Large intestine (tissue), 3 donors: Measurements from ENCODE around the gene KRT84. TPM values are rescaled to one million over a fixed set of nuclear protein-coding genes. Genes with fewer than 3 reads are reported as not detected.

ENCODE experiments used
- DNase-seq, 2 donors: peaks; one replicate each; pipeline versions ENCODE4 v3.0.0 to v3.0.0-alpha.2; 2013
- H3K27ac ChIP-seq: one replicate; pipeline ENCODE4 v1.5.1; 2013; ENCODE audit warnings: low read length
- H3K27me3 ChIP-seq: 2 replicates; pipeline ENCODE4 v1.6.1; 2013; ENCODE audit warnings: low read length; ENCODE audit not compliant: control insufficient read depth, insufficient read depth
- H3K36me3 ChIP-seq: 2 replicates; pipeline ENCODE4 v1.6.1; 2013; ENCODE audit warnings: low read length; ENCODE audit not compliant: control insufficient read depth, insufficient read depth
- H3K4me1 ChIP-seq: one replicate; pipeline ENCODE4 v1.6.1; 2013; ENCODE audit warnings: low read length; ENCODE audit not compliant: control insufficient read depth, insufficient read depth
- H3K4me3 ChIP-seq: one replicate; pipeline ENCODE4 v1.5.1; 2013; ENCODE audit warnings: low read length
- H3K9me3 ChIP-seq: one replicate; pipeline ENCODE4 v1.6.1; 2013; ENCODE audit warnings: mild to moderate bottlenecking, low read depth, low read length, moderate library complexity; ENCODE audit not compliant: control insufficient read depth
- WGBS: methylation state at CpG from one replicate; pipeline ENCODE4 v1.1.5; 2013; ENCODE audit warnings: low lambda C conversion rate; ENCODE audit not compliant: insufficient coverage; 5-methylcytosine and 5-hydroxymethylcytosine counted together
- polyA plus RNA-seq: library from polyadenylated mRNA; unstranded; fragments of 120-200 nt; gene quantifications from one replicate; pipeline ENCODE4 v1.2.1, GENCODE V29; 2013

KRT84 gene
- polyA plus RNA-seq, 1 donor: not detected

DNA sequence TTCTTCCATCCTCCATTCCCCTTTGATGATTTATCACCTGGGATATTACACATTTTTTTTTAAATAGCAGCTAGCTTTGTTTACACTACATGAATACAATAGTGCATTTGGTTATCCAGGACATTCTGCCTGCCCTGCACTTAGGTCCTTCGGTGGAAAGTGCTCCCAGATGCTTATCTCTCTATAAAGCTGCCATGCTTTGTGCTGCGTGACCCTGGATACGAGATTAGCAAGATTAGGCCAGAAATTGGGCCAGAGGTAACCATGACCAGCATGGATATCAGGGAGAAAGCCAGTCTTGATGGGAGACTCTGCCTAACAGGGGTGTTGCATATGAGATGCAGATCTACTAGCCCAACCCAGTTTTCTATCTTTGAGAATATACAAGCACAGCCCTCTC lies 52.1 kb downstream of the KRT84 start:
- H3K9me3 ChIP-seq: peaks cover 8% of the 10 kb centered on the region
- no peak overlapping the region for H3K4me3 ChIP-seq
- H3K27me3 ChIP-seq: peaks cover 7% of the 10 kb centered on the region
- no peaks in the 10 kb centered on the region for H3K4me1 ChIP-seq
- DNase-seq: no peak
- H3K36me3 ChIP-seq: no peaks in the 10 kb centered on the region
- WGBS: no CpG with 5 or more reads among the region's 3 CpGs
- H3K27ac ChIP-seq: no peak overlapping the region

GRCh38 chr12:52332381-52332780 lies 53.1 kb downstream of the KRT84 start:
- no peaks in the 10 kb centered on the region for H3K36me3 ChIP-seq
- H3K4me3 ChIP-seq: no peak overlapping the region

GRCh38 chr12:52331833-52332232 lies 53.6 kb downstream of the KRT84 start:
- peaks cover 8% of the 10 kb centered on the region for H3K9me3 ChIP-seq
- H3K4me3 ChIP-seq: no peak overlapping the region
- no CpG with 5 or more reads among the region's 3 CpGs for whole genome bisulfite sequencing
- no peak overlapping the region for H3K27ac ChIP-seq
- no peaks in the 10 kb centered on the region for H3K4me1 ChIP-seq
- no peaks in the 10 kb centered on the region for H3K36me3 ChIP-seq
- H3K27me3 ChIP-seq: peaks cover 4% of the 10 kb centered on the region
- DNase-seq: no peak

More at GRCh38 chr12:52332381-52332780, 53.1 kb downstream of the KRT84 start:
- no peaks in the 10 kb centered on the region for H3K4me1 ChIP-seq
- H3K9me3 ChIP-seq: peaks cover 8% of the 10 kb centered on the region
- WGBS: no CpG with 5 or more reads among the region's 1 CpG
- H3K27me3 ChIP-seq: peaks cover 4% of the 10 kb centered on the region
- H3K27ac ChIP-seq: no peak overlapping the region
- DNase-seq: no peak

DNA sequence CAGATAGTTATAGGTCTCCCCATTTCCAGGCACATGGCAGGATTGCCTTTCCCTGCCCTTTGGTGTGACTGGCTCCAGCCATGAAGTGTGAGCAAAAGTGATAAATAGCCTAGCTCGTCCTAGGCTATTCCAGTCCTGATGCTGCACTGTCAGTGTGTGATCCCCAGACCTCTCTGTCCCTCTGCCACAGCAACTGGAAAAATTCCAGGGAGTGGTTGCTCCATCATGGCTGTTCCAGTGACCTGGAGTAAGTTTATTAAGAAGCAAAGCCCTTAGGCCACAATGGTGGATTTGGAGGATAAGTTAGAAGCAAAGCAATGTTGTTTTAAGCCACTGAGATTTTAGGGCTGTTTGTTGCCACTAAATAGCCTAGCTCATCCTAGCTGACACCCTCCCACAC lies 54.4 kb downstream of the KRT84 start:
- Histone ChIP-seq H3K27ac (no peak overlapping the region), H3K36me3 (no peaks in the 10 kb centered on the region), H3K27me3 (peaks cover 4% of the 10 kb centered on the region), H3K9me3 (peaks cover 7% of the 10 kb centered on the region), H3K4me1 (no peaks in the 10 kb centered on the region), H3K4me3 (no peak overlapping the region)
- DNase-seq: no peak
- WGBS: no CpG with 5 or more reads among the region's 1 CpG

DNA sequence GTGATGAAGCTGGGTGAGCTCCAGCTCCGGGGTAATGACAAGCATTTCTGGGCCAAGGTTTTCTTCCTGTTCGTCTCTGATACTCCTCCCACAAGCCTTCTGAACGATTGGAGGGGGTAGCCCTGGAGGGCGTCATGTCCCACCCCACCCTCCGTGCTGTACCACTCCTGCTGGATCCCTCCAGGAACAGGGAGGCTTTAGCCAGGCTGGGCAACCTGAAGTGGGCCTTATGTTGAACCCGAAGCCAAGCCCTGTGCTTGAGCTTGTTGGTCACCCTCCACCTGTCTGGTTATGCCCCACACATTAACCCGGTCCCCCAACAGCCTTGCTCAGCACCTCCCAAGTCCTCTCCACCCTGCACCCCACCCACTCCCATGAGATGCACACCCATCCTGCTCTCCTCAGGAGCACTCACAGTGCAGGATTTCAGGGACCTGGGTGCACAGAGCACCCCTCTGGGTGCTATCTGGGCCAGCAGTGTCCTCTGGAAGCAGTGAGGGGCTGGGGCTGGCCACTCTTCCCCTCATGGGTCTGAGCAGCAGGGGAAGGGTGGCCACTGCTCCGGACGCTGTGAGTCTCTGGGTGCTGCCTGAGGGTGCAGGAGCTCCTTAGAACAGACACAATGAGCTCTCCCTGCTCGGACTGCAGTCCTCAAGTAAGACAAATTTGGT lies 57.5 kb downstream of the KRT84 start:
- Histone ChIP-seq H3K36me3 (no peaks in the 10 kb centered on the region), H3K27me3 (peaks cover 19% of the 10 kb centered on the region), H3K9me3 (no peaks in the 10 kb centered on the region), H3K4me3 (no peak overlapping the region), H3K4me1 (no peaks in the 10 kb centered on the region), H3K27ac (no peak overlapping the region)
- WGBS: no CpG with 5 or more reads among the region's 10 CpGs
- DNase-seq: no peak

Other genes with a start within 250 kb of the KRT84 start
- gene KRT80, start 193.6 kb downstream of the KRT84 start, polyA plus RNA-seq: 0.45 TPM
- 8.6 TPM for gene KRT7, start 152.4 kb downstream of the KRT84 start, polyA plus RNA-seq
- gene KRT86, start 111.0 kb downstream of the KRT84 start, polyA plus RNA-seq: 0.97 TPM
- gene KRT81, start 94.1 kb downstream of the KRT84 start, polyA plus RNA-seq: 0.72 TPM
- 0.03 TPM for gene KRT83, start 64.3 kb downstream of the KRT84 start, polyA plus RNA-seq
- gene KRT85, start 18.2 kb downstream of the KRT84 start, polyA plus RNA-seq: 0.03 TPM
- not detected for gene KRT82, start 20.7 kb upstream of the KRT84 start, polyA plus RNA-seq
- not detected for gene KRT75, start 48.7 kb upstream of the KRT84 start, polyA plus RNA-seq
- not detected for gene KRT6B, start 66.5 kb upstream of the KRT84 start, polyA plus RNA-seq
- gene KRT6C, start 88.2 kb upstream of the KRT84 start, polyA plus RNA-seq: not detected
- gene KRT6A, start 107.6 kb upstream of the KRT84 start, polyA plus RNA-seq: 0.01 TPM
- 1.8 TPM for gene KRT5, start 134.7 kb upstream of the KRT84 start, polyA plus RNA-seq
- gene KRT71, start 167.5 kb upstream of the KRT84 start, polyA plus RNA-seq: 0.04 TPM
- gene KRT74, start 188.2 kb upstream of the KRT84 start, polyA plus RNA-seq: not detected
- 2.0 TPM for gene KRT72, start 215.8 kb upstream of the KRT84 start, polyA plus RNA-seq
- 0.97 TPM for gene KRT73, start 232.9 kb upstream of the KRT84 start, polyA plus RNA-seq